Naive B cell (primary cell): ENCODE data around the gene RCN1. TPM values are rescaled to one million over a fixed set of nuclear protein-coding genes. Genes with fewer than 3 reads are reported as not detected.
"Not testable (repeated sequence)": the region's sequence is repeated elsewhere in the genome, so short reads cannot be mapped to it uniquely, and the experiment has no call there.

Experiments
- ATAC-seq, 2 donors: fragments of 150-1000 bp; cut with Tn5 transposase; 2 replicates each; pipeline ENCODE4 v1.10.0; 2021; ENCODE audit warnings: low read depth in 2 of 2, mild to moderate bottlenecking in 2 of 2, moderate library complexity in 2 of 2
- DNase-seq: peaks from one replicate; pipeline ENCODE4 v3.0.0; 2022
- H3K27ac Mint-ChIP-seq, 6 donors: one replicate each; pipeline ENCODE4 v1.8.0; 2020 to 2022; ENCODE audit warnings: mild to moderate bottlenecking in 6 of 6, mixed read lengths in 6 of 6, moderate library complexity in 5 of 6, inconsistent platforms in 2 of 6
- H3K27me3 Mint-ChIP-seq, 3 donors: one replicate each; pipeline ENCODE4 v1.8.0; 2021 to 2022; ENCODE audit warnings: mixed read lengths in 3 of 3, mild to moderate bottlenecking in 1 of 3
- H3K36me3 Mint-ChIP-seq, 2 donors: one replicate each; pipeline ENCODE4 v1.8.0; 2020 to 2022; ENCODE audit warnings: mixed read lengths in 2 of 2, inconsistent platforms in 1 of 2, mild to moderate bottlenecking in 1 of 2
- H3K4me1 Mint-ChIP-seq, 3 donors: one replicate each; pipeline ENCODE4 v1.8.0; 2020 to 2022; ENCODE audit warnings: mixed read lengths in 3 of 3, inconsistent platforms in 1 of 3, mild to moderate bottlenecking in 1 of 3, moderate library complexity in 1 of 3
- H3K4me3 Mint-ChIP-seq, 8 donors: one replicate each; pipeline ENCODE4 v1.8.0; 2020 to 2022; ENCODE audit warnings: mild to moderate bottlenecking in 8 of 8, mixed read lengths in 8 of 8, moderate library complexity in 8 of 8, inconsistent platforms in 2 of 8
- H3K9me3 Mint-ChIP-seq, 7 donors: one replicate each; pipeline ENCODE4 v1.8.0; 2020 to 2022; ENCODE audit warnings: mixed read lengths in 7 of 7, mild to moderate bottlenecking in 5 of 7, inconsistent platforms in 2 of 7, moderate library complexity in 1 of 7
- polyA plus RNA-seq, 6 donors: library from polyadenylated mRNA; unstranded; fragments of 300-500 nt; fragmentation: Illumina TruSeq; gene quantifications; one replicate each; pipeline ENCODE4 v1.2.3, GENCODE V29; 2021; ENCODE audit warnings: low read depth in 6 of 6

Gene RCN1
- polyA plus RNA-seq, 6 donors from 2014 or later, result 0.57 to 6.1 (median 5.6) TPM

GRCh38 chr11:32108576-32108975 lies 17.7 kb downstream of the RCN1 start:
- H3K9me3 Mint-ChIP-seq, result no peaks in the 10 kb centered on the region
- H3K4me1 Mint-ChIP-seq, result peaks cover 8 to 13% (median 9%) of the 10 kb centered on the region in 3 donors
- H3K27ac Mint-ChIP-seq, result no peak overlapping the region
- peaks cover 0 to 11% (median 7%) of the 10 kb centered on the region in 3 donors for H3K27me3 Mint-ChIP-seq
- no peak overlapping the region for H3K4me3 Mint-ChIP-seq
- DNase-seq (no peak), ATAC-seq (no peak)
- H3K36me3 Mint-ChIP-seq, result peaks cover 0 to 4% of the 10 kb centered on the region in 2 donors

- Mint-ChIP-seq H3K27me3 (peaks cover 0 to 14% (median 10%) of the 10 kb centered on the region in 3 donors), H3K4me1 (peaks cover 8 to 13% (median 9%) of the 10 kb centered on the region in 3 donors), H3K27ac (peak overlapping the region in 1 of 6 donors; percentile 22), H3K9me3 (no peaks in the 10 kb centered on the region), H3K36me3 (peaks cover 0 to 1% of the 10 kb centered on the region in 2 donors), H3K4me3 (no peak overlapping the region)
- DNase-seq (no peak), ATAC-seq (no peak)
Measured at GRCh38 chr11:32109138-32109537, 18.3 kb downstream of the RCN1 start.

GRCh38 chr11:32109592-32109991 lies 18.7 kb downstream of the RCN1 start:
- no peaks in the 10 kb centered on the region for H3K36me3 Mint-ChIP-seq
- H3K4me3 Mint-ChIP-seq, result no peak overlapping the region
- no peaks in the 10 kb centered on the region for H3K9me3 Mint-ChIP-seq
- no peak overlapping the region for H3K27ac Mint-ChIP-seq
- H3K4me1 Mint-ChIP-seq, result peaks cover 8 to 13% (median 9%) of the 10 kb centered on the region in 3 donors
- DNase-seq, result no peak
- no peak for ATAC-seq
- H3K27me3 Mint-ChIP-seq, result peaks cover 0 to 14% (median 10%) of the 10 kb centered on the region in 3 donors

- Mint-ChIP-seq H3K27ac (no peak overlapping the region), H3K4me3 (no peak overlapping the region), H3K4me1 (peaks cover 6 to 7% (median 6%) of the 10 kb centered on the region in 3 donors), H3K9me3 (no peaks in the 10 kb centered on the region), H3K27me3 (peaks cover 2 to 24% (median 10%) of the 10 kb centered on the region in 3 donors), H3K36me3 (no peaks in the 10 kb centered on the region)
- no peak for ATAC-seq
- DNase-seq, result no peak
Measured at GRCh38 chr11:32110795-32111194, 19.9 kb downstream of the RCN1 start.

GRCh38 chr11:32113200-32113919 lies 22.5 kb downstream of the RCN1 start:
- Mint-ChIP-seq H3K4me1 (no peaks in the 10 kb centered on the region), H3K4me3 (no peak overlapping the region), H3K9me3 (no peaks in the 10 kb centered on the region), H3K27me3 (peaks cover 4 to 29% (median 14%) of the 10 kb centered on the region in 3 donors), H3K27ac (no peak overlapping the region), H3K36me3 (no peaks in the 10 kb centered on the region)
- ATAC-seq (no peak), DNase-seq (no peak)

- no peak overlapping the region for H3K4me3 Mint-ChIP-seq
- no peaks in the 10 kb centered on the region for H3K9me3 Mint-ChIP-seq
- no peak overlapping the region for H3K27ac Mint-ChIP-seq
- ATAC-seq (no peak), DNase-seq (no peak)
- H3K4me1 Mint-ChIP-seq, result no peaks in the 10 kb centered on the region
- H3K27me3 Mint-ChIP-seq, result peaks cover 4 to 29% (median 14%) of the 10 kb centered on the region in 3 donors
- H3K36me3 Mint-ChIP-seq, result no peaks in the 10 kb centered on the region
Measured at GRCh38 chr11:32113920-32114203, 23.0 kb downstream of the RCN1 start.

GRCh38 chr11:32115446-32115845 lies 24.6 kb downstream of the RCN1 start:
- peaks cover 4 to 34% (median 19%) of the 10 kb centered on the region in 3 donors for H3K27me3 Mint-ChIP-seq

GRCh38 chr11:32116668-32117067 lies 25.8 kb downstream of the RCN1 start:
- peaks cover 4 to 44% (median 19%) of the 10 kb centered on the region in 3 donors for H3K27me3 Mint-ChIP-seq
- H3K27ac Mint-ChIP-seq, result no peak overlapping the region
- H3K4me1 Mint-ChIP-seq, result no peaks in the 10 kb centered on the region

More at GRCh38 chr11:32115446-32115845, 24.6 kb downstream of the RCN1 start:
- H3K9me3 Mint-ChIP-seq, result peaks cover 0 to 2% (median 0%) of the 10 kb centered on the region in 7 donors
- H3K4me3 Mint-ChIP-seq, result no peak overlapping the region
- H3K36me3 Mint-ChIP-seq, result no peaks in the 10 kb centered on the region
- no peak for ATAC-seq
- no peak overlapping the region for H3K27ac Mint-ChIP-seq
- no peak for DNase-seq
- H3K4me1 Mint-ChIP-seq, result no peaks in the 10 kb centered on the region

GRCh38 chr11:32118025-32118974 lies 27.4 kb downstream of the RCN1 start:
- Mint-ChIP-seq H3K27ac (peak overlapping the region in 1 of 6 donors; percentile 86), H3K36me3 (no peaks in the 10 kb centered on the region), H3K4me1 (no peaks in the 10 kb centered on the region), H3K4me3 (no peak overlapping the region), H3K9me3 (peaks cover 0 to 4% (median 0%) of the 10 kb centered on the region in 7 donors), H3K27me3 (peaks cover 4 to 36% (median 19%) of the 10 kb centered on the region in 3 donors)
- no peak for DNase-seq
- no peak for ATAC-seq

More at GRCh38 chr11:32116668-32117067, 25.8 kb downstream of the RCN1 start:
- no peak overlapping the region for H3K4me3 Mint-ChIP-seq
- H3K9me3 Mint-ChIP-seq, result peaks cover 0 to 4% (median 0%) of the 10 kb centered on the region in 7 donors
- DNase-seq (no peak), ATAC-seq (no peak)
- no peaks in the 10 kb centered on the region for H3K36me3 Mint-ChIP-seq

- not testable (repeated sequence) for H3K9me3 Mint-ChIP-seq, H3K4me3 Mint-ChIP-seq, H3K36me3 Mint-ChIP-seq, H3K4me1 Mint-ChIP-seq, DNase-seq, H3K27ac Mint-ChIP-seq, ATAC-seq
- peaks cover 4 to 32% (median 15%) of the 10 kb centered on the region in 3 donors for H3K27me3 Mint-ChIP-seq
Measured at GRCh38 chr11:32119139-32119538, 28.3 kb downstream of the RCN1 start.

GRCh38 chr11:32121012-32121411 lies 30.1 kb downstream of the RCN1 start:
- Mint-ChIP-seq H3K4me3 (no peak overlapping the region), H3K27ac (no peak overlapping the region), H3K27me3 (peaks cover 12 to 34% (median 28%) of the 10 kb centered on the region in 3 donors), H3K4me1 (no peaks in the 10 kb centered on the region), H3K9me3 (peaks cover 0 to 4% (median 0%) of the 10 kb centered on the region in 7 donors), H3K36me3 (no peaks in the 10 kb centered on the region)
- no peak for ATAC-seq
- no peak for DNase-seq

- DNase-seq (no peak), ATAC-seq (no peak)
- Mint-ChIP-seq H3K27ac (no peak overlapping the region), H3K9me3 (peaks cover 0 to 7% (median under 1%) of the 10 kb centered on the region in 7 donors), H3K27me3 (peaks cover 16 to 38% (median 37%) of the 10 kb centered on the region in 3 donors), H3K4me1 (no peaks in the 10 kb centered on the region), H3K36me3 (no peaks in the 10 kb centered on the region), H3K4me3 (no peak overlapping the region)
Measured at GRCh38 chr11:32122200-32122599, 31.3 kb downstream of the RCN1 start.

GRCh38 chr11:32131321-32131720 lies 40.4 kb downstream of the RCN1 start:
- DNase-seq (no peak), ATAC-seq (no peak)
- Mint-ChIP-seq H3K27me3 (peaks cover 14 to 23% (median 19%) of the 10 kb centered on the region in 3 donors), H3K9me3 (peaks cover 0 to 16% (median 4%) of the 10 kb centered on the region in 7 donors), H3K4me3 (no peak overlapping the region), H3K4me1 (no peaks in the 10 kb centered on the region), H3K36me3 (no peaks in the 10 kb centered on the region), H3K27ac (no peak overlapping the region)
